DOHH2 (cell line): ENCODE measurements around the gene ADAMTS15.

Experiments
- H3F3A ChIP-seq: fragments of 200-600 bp; sonication (generic), shearing (Covaris generic); 2 replicates; pipeline ENCODE4 v1.6.0; 2016; ENCODE audit warnings: antibody characterized with exemption, mild to moderate bottlenecking; ENCODE audit not compliant: control insufficient read depth, insufficient read depth
- H3K27ac ChIP-seq: fragments of 200-600 bp; sonication (generic); 2 replicates; pipeline ENCODE4 v1.5.1; 2014; ENCODE audit warnings: low read depth, mild to moderate bottlenecking, low read length, moderate library complexity
- H3K27me3 ChIP-seq: fragments of 200-600 bp; sonication (generic); 2 replicates; pipeline ENCODE4 v1.6.1; 2014; ENCODE audit warnings: mild to moderate bottlenecking, low read length, mixed read lengths; ENCODE audit not compliant: control insufficient read depth
- H3K36me3 ChIP-seq: fragments of 200-600 bp; sonication (generic); 2 replicates; pipeline ENCODE4 v1.6.1; 2014; ENCODE audit warnings: mild to moderate bottlenecking, low read length, moderate library complexity, mixed read lengths; ENCODE audit not compliant: control insufficient read depth
- H3K4me1 ChIP-seq: fragments of 200-600 bp; sonication (generic); 2 replicates; pipeline ENCODE4 v1.6.1; 2014; ENCODE audit warnings: mild to moderate bottlenecking, low read length, mixed read lengths; ENCODE audit not compliant: control insufficient read depth
- H3K4me2 ChIP-seq: fragments of 200-600 bp; sonication (generic); 2 replicates; pipeline ENCODE4 v1.6.0; 2014; ENCODE audit warnings: mild to moderate bottlenecking, low read length, moderate library complexity
- H3K4me3 ChIP-seq: fragments of 200-600 bp; sonication (generic); 2 replicates; pipeline ENCODE4 v1.5.1; 2014; ENCODE audit warnings: mild to moderate bottlenecking, low read length, mixed read lengths
- H3K79me2 ChIP-seq: fragments of 200-600 bp; sonication (generic); 2 replicates; pipeline ENCODE4 v1.6.1; 2014; ENCODE audit warnings: mild to moderate bottlenecking, low read length, mixed read lengths; ENCODE audit not compliant: control insufficient read depth
- H3K9me2 ChIP-seq: fragments of 200-600 bp; sonication (generic); replicated peaks from 2 replicates; pipeline ENCODE4 v1.6.1; 2014; ENCODE audit warnings: mild to moderate bottlenecking, low read length, mixed read lengths; ENCODE audit not compliant: control insufficient read depth
- H3K9me3 ChIP-seq: fragments of 200-600 bp; sonication (generic); 2 replicates; pipeline ENCODE4 v1.6.1; 2014; ENCODE audit warnings: antibody characterized with exemption, low read length, mixed read lengths; ENCODE audit not compliant: control insufficient read depth, insufficient read depth
- H4K20me1 ChIP-seq: fragments of 200-600 bp; sonication (generic); 2 replicates; pipeline ENCODE4 v1.6.0; 2014; ENCODE audit warnings: low read depth, mild to moderate bottlenecking, antibody characterized with exemption, low read length, moderate library complexity; ENCODE audit not compliant: control insufficient read depth, insufficient read depth
- CTCF ChIP-seq: fragments of 200-600 bp; sonication (generic); IDR thresholded peaks from one replicate; pipeline ENCODE4 v1.5.1; 2014; ENCODE audit warnings: antibody characterized with exemption, mild to moderate bottlenecking, low read depth, low read length; ENCODE audit not compliant: poor library complexity, severe bottlenecking
- EZH2phosphoT487 ChIP-seq: fragments of 200-600 bp; sonication (generic); IDR thresholded peaks from 2 replicates; pipeline ENCODE4 v1.6.1; 2017; ENCODE audit warnings: borderline replicate concordance, mild to moderate bottlenecking, antibody characterized with exemption, low read length, moderate library complexity, mixed read lengths

ADAMTS15 gene

GRCh38 chr11:130428316-130429119, 19.9 kb upstream of the ADAMTS15 start, which contains the start of gene ADAMTS8:
TSS of gene ADAMTS8 (minus strand) at chr11:130428609. CDS start at chr11:130428286, 323 bp downstream.
- no peaks in the 10 kb centered on the region for H3K9me2 ChIP-seq
- no peak within 1 kb of the TSS for H3K4me3 ChIP-seq
- H3K79me2 ChIP-seq, result no peaks in the 10 kb centered on the region
- no peaks in the 10 kb centered on the region for H3K9me3 ChIP-seq
- TF ChIP-seq CTCF, result no peak
- TF ChIP-seq EZH2phosphoT487, result no peak; the same call in 1 of the 2 replicates
- no peaks in the 10 kb centered on the region for H3K36me3 ChIP-seq
- peaks cover 40% of the 10 kb centered on the region for H3K27me3 ChIP-seq
- no peaks in the 10 kb centered on the region; the same call in 1 of the 2 replicates for H3F3A ChIP-seq
- H3K4me2 ChIP-seq, result no peak within 1 kb of the TSS
- no peak within 1 kb of the TSS for H3K27ac ChIP-seq
- no peaks in the 10 kb centered on the region for H4K20me1 ChIP-seq
- H3K4me1 ChIP-seq, result no peaks in the 10 kb centered on the region

GRCh38 chr11:130429120-130429681, 19.2 kb upstream of the ADAMTS15 start:
- Histone ChIP-seq H3K9me3 (no peaks in the 10 kb centered on the region), H3K4me3 (no peak overlapping the region), H3K4me2 (no peak overlapping the region), H3K27me3 (peaks cover 38% of the 10 kb centered on the region), H3K36me3 (no peaks in the 10 kb centered on the region), H3F3A (no peaks in the 10 kb centered on the region; the same call in 1 of the 2 replicates), H4K20me1 (no peaks in the 10 kb centered on the region), H3K79me2 (no peaks in the 10 kb centered on the region), H3K9me2 (no peaks in the 10 kb centered on the region), H3K27ac (no peak overlapping the region), H3K4me1 (no peaks in the 10 kb centered on the region)
- TF ChIP-seq EZH2phosphoT487, result no peak
- no peak for TF ChIP-seq CTCF

- Histone ChIP-seq H3F3A (no peaks in the 10 kb centered on the region; the same call in 1 of the 2 replicates), H3K79me2 (no peaks in the 10 kb centered on the region), H3K9me3 (no peaks in the 10 kb centered on the region), H3K4me1 (0 out of 2 replicates have a peak, but pooled peaks cover 3% of the 10 kb centered on the region), H4K20me1 (no peaks in the 10 kb centered on the region), H3K4me2 (no peak overlapping the region), H3K4me3 (no peak overlapping the region), H3K36me3 (no peaks in the 10 kb centered on the region), H3K9me2 (no peaks in the 10 kb centered on the region), H3K27me3 (peaks cover 38% of the 10 kb centered on the region), H3K27ac (no peak overlapping the region)
- TF ChIP-seq EZH2phosphoT487, result no peak
- TF ChIP-seq CTCF, result no peak
These were observed 18.5 kb upstream of the ADAMTS15 start for GRCh38 chr11:130429983-130430382.
